ENCODE data around the gene MAP3K21. TPM values are rescaled to one million over a fixed set of nuclear protein-coding genes. Genes with fewer than 3 reads are reported as not detected.

The MAP3K21 gene
- total and polyA plus RNA-seq, 9 of the 15 experiments (the other 6 are each of a cell fraction or from before 2014, with no cell fraction given) = 0.23 to 0.86 (median 0.49) TPM

DNA sequence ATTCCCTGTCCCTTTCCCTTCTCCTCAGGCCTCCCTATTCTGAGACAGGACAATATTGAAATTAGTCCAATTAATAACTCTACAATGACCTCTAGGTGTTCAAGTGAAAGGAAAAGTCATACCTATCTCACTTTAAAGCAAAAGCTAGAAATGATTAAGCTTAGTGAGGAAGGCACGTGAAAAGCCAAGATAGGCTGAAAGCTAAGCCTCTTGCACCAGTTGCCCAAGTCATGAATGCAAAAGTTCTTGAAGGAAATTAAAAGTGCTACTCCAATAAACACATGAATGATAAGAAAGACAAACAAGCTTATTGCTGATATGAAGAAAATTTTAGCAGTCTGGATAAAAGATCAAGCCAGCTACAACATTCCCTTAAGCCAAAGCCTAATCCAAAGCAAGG is 3.8 kb upstream of the MAP3K21 start:
- ChIA-PET CTCF (ENCODE audit: low intra/inter-chr PET ratio) (no interaction called here), POLR2A (no interaction called here)
- TF ChIP-seq, protein P1, sequence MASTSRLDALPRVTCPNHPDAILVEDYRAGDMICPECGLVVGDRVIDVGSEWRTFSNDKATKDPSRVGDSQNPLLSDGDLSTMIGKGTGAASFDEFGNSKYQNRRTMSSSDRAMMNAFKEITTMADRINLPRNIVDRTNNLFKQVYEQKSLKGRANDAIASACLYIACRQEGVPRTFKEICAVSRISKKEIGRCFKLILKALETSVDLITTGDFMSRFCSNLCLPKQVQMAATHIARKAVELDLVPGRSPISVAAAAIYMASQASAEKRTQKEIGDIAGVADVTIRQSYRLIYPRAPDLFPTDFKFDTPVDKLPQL (IDR thresholded peaks at IDR 0.05; ENCODE audit: extremely low read depth, insufficient read length) = no peak
- TF ChIP-seq NR2C1 (IDR thresholded peaks at IDR 0.05) (no peak), NR2C1 (tag; IDR thresholded peaks at IDR 0.05) (no peak), ZKSCAN3 (CRISPR knock-in tag; IDR thresholded peaks at IDR 0.05) (no peak), KDM1A (IDR thresholded peaks at IDR 0.05) (no peak), MAFF (IDR thresholded peaks at IDR 0.05; ENCODE audit: low read length) (no peak), TBP (optimal IDR thresholded peaks at IDR 0.05; ENCODE audit: low read depth, low read length) (no peak), HDAC8 (tag; IDR thresholded peaks at IDR 0.05) (no peak), ARID2 (IDR thresholded peaks at IDR 0.05) (no peak)
- BruUV-seq (replicated peaks) = no TSS peak
- Histone ChIP-seq H3K4me2 (ENCODE audit: insufficient read depth, low read length) (no peak overlapping the region), H3K27me3 (ENCODE audit: control insufficient read depth in 2 of 2, insufficient read depth in 2 of 2, low read length in 2 of 2) (peaks cover 0 to 5% of the 10 kb centered on the region in 2 experiments; a peak in 2 of 5 replicates), H3K9ac (ENCODE audit: insufficient read depth in 1 of 2, low read depth in 2 of 2, low read length in 2 of 2) (no peak overlapping the region), H2AFZ (ENCODE audit: low read depth, low read length) (no peak overlapping the region), H3K4me3 (no peak overlapping the region), H3K4me1 (replicated peaks in 1 of 2; ENCODE audit: control insufficient read depth in 2 of 2, insufficient read depth in 2 of 2, low read length in 2 of 2) (peaks cover 0 to 18% of the 10 kb centered on the region in 2 experiments; a peak in 4 of 5 replicates), H3K79me2 (ENCODE audit: control insufficient read depth, insufficient read depth, low read length) (no peaks in the 10 kb centered on the region), H3K9me3 (replicated peaks; ENCODE audit: control insufficient read depth, insufficient read depth, low read depth, low read length) (no peaks in the 10 kb centered on the region), H3K36me3 (ENCODE audit: control insufficient read depth, insufficient read depth, low read length) (no peaks in the 10 kb centered on the region), H3K9me1 (ENCODE audit: control insufficient read depth, insufficient read depth, low read length) (no peaks in the 10 kb centered on the region), H4K20me1 (replicated peaks; ENCODE audit: control insufficient read depth, insufficient read depth, low read length) (no peaks in the 10 kb centered on the region), H3K27ac (ENCODE audit: extremely low read depth, low read depth, low read length) (no peak overlapping the region)
- 0% methylated on average over 1 of the region's 1 CpG for WGBS (ENCODE audit: insufficient coverage, low coverage, missing lambda C conversion rate)
- intact Hi-C loops (cut with micrococcal nuclease) (no loop called here), in situ Hi-C loops (cut with MboI) (no loop called here)
- FAIRE-seq = no peak
- DNase-seq (ENCODE audit: extremely low read depth in 1 of 4, low spot score in 3 of 4) = no peak
- ATAC-seq = no peak
